K562 (cell line): ENCODE data around the gene CD151. TPM values are rescaled to one million over a fixed set of nuclear protein-coding genes. Genes with fewer than 3 reads are reported as not detected.
A peak's percentile ranks its signal among the peaks of the same experiment; 100 is the strongest.

ENCODE experiments used
- ASH1L ChIP-seq: fragments of 450-650 bp; IDR thresholded peaks from 2 replicates; pipeline ENCODE4 v1.6.1; 2018; ENCODE audit warnings: borderline replicate concordance, mild to moderate bottlenecking, low read depth; ENCODE audit not compliant: partially characterized antibody
- CREB1 ChIP-seq, 2 experiments: sonication (generic) in 1 of 2; formaldehyde crosslinking in 1 of 2; IDR thresholded peaks; 2 replicates each; pipeline versions ENCODE4 v1.6.1 to v1.8.0; 2012 to 2022; ENCODE audit warnings: inconsistent platforms in 1 of 2, mild to moderate bottlenecking in 1 of 2, missing genetic modification reagents in 1 of 2, moderate library complexity in 1 of 2
- GTF2B ChIP-seq: IDR thresholded peaks from 2 replicates; pipeline ENCODE4 v1.6.1; 2011; ENCODE audit not compliant: insufficient read length; ENCODE audit errors: extremely low read depth
- GTF2E2 ChIP-seq: fragments of 200-800 bp; sonication (Bioruptor generic); IDR thresholded peaks from 2 replicates; pipeline ENCODE4 v1.6.1; 2016; ENCODE audit warnings: missing genetic modification characterization, missing compliant biosample characterization
- KAT7 ChIP-seq: sonication (generic); formaldehyde crosslinking; IDR thresholded peaks from 2 replicates; pipeline ENCODE4 v1.8.0; 2022; ENCODE audit warnings: missing genetic modification reagents, mild to moderate bottlenecking, borderline replicate concordance
- LCOR ChIP-seq: sonication (generic); formaldehyde crosslinking; IDR thresholded peaks from 2 replicates; pipeline ENCODE4 v1.8.0; 2022; ENCODE audit warnings: mild to moderate bottlenecking, missing genetic modification reagents
- MEIS2 ChIP-seq: fragments of 450-650 bp; IDR thresholded peaks from 2 replicates; pipeline ENCODE4 v1.6.1; 2014; ENCODE audit warnings: mild to moderate bottlenecking; ENCODE audit not compliant: partially characterized antibody
- MTA3 ChIP-seq: fragments of 450-650 bp; formaldehyde crosslinking; IDR thresholded peaks from 2 replicates; pipeline ENCODE4 v1.6.1; 2017; ENCODE audit warnings: mild to moderate bottlenecking, borderline replicate concordance
- NFIC ChIP-seq: fragments of 450-650 bp; IDR thresholded peaks from 2 replicates; pipeline ENCODE4 v1.6.1; 2017; ENCODE audit warnings: mild to moderate bottlenecking, inconsistent platforms
- TBP ChIP-seq: optimal IDR thresholded peaks from 2 replicates; pipeline ENCODE3; 2011; ENCODE audit warnings: low read depth, low read length, improper control_type of control experiment
- TEAD2 ChIP-seq: fragments of 450-650 bp; IDR thresholded peaks from 2 replicates; pipeline ENCODE4 v1.6.1; 2016; ENCODE audit warnings: missing genetic modification characterization, control low read depth, missing compliant biosample characterization
- ZBTB49 ChIP-seq: sonication (generic); formaldehyde crosslinking; IDR thresholded peaks from 2 replicates; pipeline ENCODE4 v1.8.0; 2022; ENCODE audit warnings: missing genetic modification reagents, mild to moderate bottlenecking, borderline replicate concordance
- ZNF766 ChIP-seq: fragments of 200-800 bp; sonication (Bioruptor generic); conservative IDR thresholded peaks from 2 replicates; pipeline ENCODE4 v1.6.1; 2016; ENCODE audit warnings: missing genetic modification characterization, missing compliant biosample characterization
- polyA plus RNA-seq, 8 experiments: library from polyadenylated mRNA; depleted of rRNA in 4 of 8; stranded (reverse) in 5 of 8; unstranded in 3 of 8; fragments of >200 nt; fragmentation: Nextera tagmentation in 2 of 8; fragmentation: Illumina TruSeq in 1 of 8; extraction: Ambion mirVana in 2 of 8; extraction: Trizol in 1 of 8; gene quantifications; 2 replicates each; pipeline versions ENCODE4 v1.2.1 to v1.2.3, GENCODE V29; 2011 to 2014; ENCODE audit warnings: inconsistent platforms in 1 of 8, missing spikeins in 1 of 8
- total RNA-seq, 7 experiments: library from RNA; depleted of rRNA in 6 of 7; stranded (reverse); fragments of >200 nt in 6 of 7; fragmentation: Illumina TruSeq in 2 of 7; extraction: Trizol in 2 of 7; gene quantifications; 2 replicates each; pipeline versions ENCODE4 v1.2.1 to v1.2.3, GENCODE V29; 2011 to 2021; ENCODE audit warnings: low replicate concordance in 1 of 7
- TF ChIP-seq, protein P1 (sequence below): sonication (generic); formaldehyde crosslinking; IDR thresholded peaks from 2 replicates; pipeline ENCODE4 v1.9.0; 2022; ENCODE audit warnings: mild to moderate bottlenecking, missing genetic modification reagents
- TF ChIP-seq, protein P2 (sequence below): fragments of 450-650 bp; IDR thresholded peaks from 2 replicates; pipeline ENCODE4 v1.6.1; 2016; ENCODE audit warnings: borderline replicate concordance
- TF ChIP-seq, protein P3 (sequence below): sonication (generic); formaldehyde crosslinking; IDR thresholded peaks from 2 replicates; pipeline ENCODE4 v1.8.1; 2023; ENCODE audit warnings: missing genetic modification reagents, mild to moderate bottlenecking, borderline replicate concordance

The CD151 gene
- total and polyA plus RNA-seq, 9 of the 15 experiments (the other 6 are each of a cell fraction or from before 2014, with no cell fraction given), result 2.3 to 187 (median 140) TPM

DNA sequence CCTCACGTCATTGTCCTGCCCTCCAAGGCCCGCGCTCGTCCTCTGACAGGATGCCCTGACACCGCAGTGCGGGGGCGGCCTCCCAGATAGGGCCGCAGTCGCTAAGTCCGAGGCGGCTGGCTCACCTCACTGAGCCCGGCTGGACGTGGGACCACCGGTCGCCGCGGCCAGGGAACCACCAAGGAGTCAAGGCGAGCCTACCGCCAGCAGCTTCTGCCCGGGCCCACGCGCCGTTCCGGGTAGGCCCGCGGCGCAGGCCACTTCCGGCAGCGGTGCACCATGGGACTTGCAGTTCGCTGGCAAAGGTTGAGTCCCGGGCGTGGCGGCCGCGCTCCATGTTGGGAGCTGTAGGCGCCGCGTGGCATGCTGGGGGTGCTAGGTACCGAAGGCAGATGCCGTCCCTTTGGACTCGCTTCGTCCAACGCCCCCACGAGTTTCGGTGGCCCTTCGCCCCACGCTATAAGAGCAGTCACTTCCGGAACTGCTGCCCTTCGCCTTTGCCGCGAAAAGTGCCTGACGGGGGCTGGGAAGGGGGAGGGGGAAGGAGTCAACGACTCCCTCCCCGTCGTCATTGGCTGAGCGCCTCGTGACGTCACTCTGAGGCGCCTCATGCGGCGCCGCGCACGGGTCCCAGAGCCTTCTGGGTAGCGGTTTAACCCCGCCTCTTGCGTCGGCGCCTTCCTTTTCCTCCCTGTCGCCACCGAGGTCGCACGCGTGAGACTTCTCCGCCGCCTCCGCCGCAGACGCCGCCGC is 23.3 kb upstream of the CD151 start, which contains the start of gene RPLP2 (continued):
- TF ChIP-seq TEAD2 (tag) (no peak), GTF2E2 (tag) (peak; percentile 88; the same call in 1 of the 2 replicates), LCOR (CRISPR knock-in tag) (peak; percentile 73), GTF2B (peak; percentile 35), CREB1 (IDR thresholded peaks at IDR 0.05) (peak; percentile 99), CREB1 (CRISPR knock-in tag; IDR thresholded peaks at IDR 0.05) (peak; percentile 99), MTA3 (peak; percentile 93; the same call in 1 of the 2 replicates), ZBTB49 (CRISPR knock-in tag) (0 out of 2 replicates have a peak, but pooled peaks have one; percentile 79), MEIS2 (peak; percentile 45), ZNF766 (CRISPR knock-in tag) (peak; percentile 17; the same call in 1 of the 2 replicates), ASH1L (peak; percentile 13), KAT7 (CRISPR knock-in tag) (peak; percentile 75; the same call in 1 of the 2 replicates), NFIC (peak; percentile 16), TBP (peak; percentile 98)
- TF ChIP-seq, protein P1, sequence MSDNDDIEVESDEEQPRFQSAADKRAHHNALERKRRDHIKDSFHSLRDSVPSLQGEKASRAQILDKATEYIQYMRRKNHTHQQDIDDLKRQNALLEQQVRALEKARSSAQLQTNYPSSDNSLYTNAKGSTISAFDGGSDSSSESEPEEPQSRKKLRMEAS (CRISPR knock-in tag), result peak; percentile 96
- TF ChIP-seq, protein P2, sequence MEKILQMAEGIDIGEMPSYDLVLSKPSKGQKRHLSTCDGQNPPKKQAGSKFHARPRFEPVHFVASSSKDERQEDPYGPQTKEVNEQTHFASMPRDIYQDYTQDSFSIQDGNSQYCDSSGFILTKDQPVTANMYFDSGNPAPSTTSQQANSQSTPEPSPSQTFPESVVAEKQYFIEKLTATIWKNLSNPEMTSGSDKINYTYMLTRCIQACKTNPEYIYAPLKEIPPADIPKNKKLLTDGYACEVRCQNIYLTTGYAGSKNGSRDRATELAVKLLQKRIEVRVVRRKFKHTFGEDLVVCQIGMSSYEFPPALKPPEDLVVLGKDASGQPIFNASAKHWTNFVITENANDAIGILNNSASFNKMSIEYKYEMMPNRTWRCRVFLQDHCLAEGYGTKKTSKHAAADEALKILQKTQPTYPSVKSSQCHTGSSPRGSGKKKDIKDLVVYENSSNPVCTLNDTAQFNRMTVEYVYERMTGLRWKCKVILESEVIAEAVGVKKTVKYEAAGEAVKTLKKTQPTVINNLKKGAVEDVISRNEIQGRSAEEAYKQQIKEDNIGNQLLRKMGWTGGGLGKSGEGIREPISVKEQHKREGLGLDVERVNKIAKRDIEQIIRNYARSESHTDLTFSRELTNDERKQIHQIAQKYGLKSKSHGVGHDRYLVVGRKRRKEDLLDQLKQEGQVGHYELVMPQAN, result peak; percentile 96
- TF ChIP-seq, protein P3, sequence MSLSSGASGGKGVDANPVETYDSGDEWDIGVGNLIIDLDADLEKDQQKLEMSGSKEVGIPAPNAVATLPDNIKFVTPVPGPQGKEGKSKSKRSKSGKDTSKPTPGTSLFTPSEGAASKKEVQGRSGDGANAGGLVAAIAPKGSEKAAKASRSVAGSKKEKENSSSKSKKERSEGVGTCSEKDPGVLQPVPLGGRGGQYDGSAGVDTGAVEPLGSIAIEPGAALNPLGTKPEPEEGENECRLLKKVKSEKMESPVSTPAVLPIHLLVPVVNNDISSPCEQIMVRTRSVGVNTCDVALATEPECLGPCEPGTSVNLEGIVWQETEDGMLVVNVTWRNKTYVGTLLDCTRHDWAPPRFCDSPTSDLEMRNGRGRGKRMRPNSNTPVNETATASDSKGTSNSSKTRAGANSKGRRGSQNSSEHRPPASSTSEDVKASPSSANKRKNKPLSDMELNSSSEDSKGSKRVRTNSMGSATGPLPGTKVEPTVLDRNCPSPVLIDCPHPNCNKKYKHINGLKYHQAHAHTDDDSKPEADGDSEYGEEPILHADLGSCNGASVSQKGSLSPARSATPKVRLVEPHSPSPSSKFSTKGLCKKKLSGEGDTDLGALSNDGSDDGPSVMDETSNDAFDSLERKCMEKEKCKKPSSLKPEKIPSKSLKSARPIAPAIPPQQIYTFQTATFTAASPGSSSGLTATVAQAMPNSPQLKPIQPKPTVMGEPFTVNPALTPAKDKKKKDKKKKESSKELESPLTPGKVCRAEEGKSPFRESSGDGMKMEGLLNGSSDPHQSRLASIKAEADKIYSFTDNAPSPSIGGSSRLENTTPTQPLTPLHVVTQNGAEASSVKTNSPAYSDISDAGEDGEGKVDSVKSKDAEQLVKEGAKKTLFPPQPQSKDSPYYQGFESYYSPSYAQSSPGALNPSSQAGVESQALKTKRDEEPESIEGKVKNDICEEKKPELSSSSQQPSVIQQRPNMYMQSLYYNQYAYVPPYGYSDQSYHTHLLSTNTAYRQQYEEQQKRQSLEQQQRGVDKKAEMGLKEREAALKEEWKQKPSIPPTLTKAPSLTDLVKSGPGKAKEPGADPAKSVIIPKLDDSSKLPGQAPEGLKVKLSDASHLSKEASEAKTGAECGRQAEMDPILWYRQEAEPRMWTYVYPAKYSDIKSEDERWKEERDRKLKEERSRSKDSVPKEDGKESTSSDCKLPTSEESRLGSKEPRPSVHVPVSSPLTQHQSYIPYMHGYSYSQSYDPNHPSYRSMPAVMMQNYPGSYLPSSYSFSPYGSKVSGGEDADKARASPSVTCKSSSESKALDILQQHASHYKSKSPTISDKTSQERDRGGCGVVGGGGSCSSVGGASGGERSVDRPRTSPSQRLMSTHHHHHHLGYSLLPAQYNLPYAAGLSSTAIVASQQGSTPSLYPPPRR (CRISPR knock-in tag), result no peak; the same call in 1 of the 2 replicates
